22Rv1 (cell line): ENCODE measurements around the gene FABP3.

Experiments used
- H3K27ac ChIP-seq: fragments of 450-650 bp; 2 replicates; pipeline ENCODE4 v1.5.1; 2017
- ZFX ChIP-seq: fragments of 450-650 bp; IDR thresholded peaks from 2 replicates; pipeline ENCODE4 v1.6.1; 2017; ENCODE audit warnings: antibody characterized with exemption, borderline replicate concordance
- TF ChIP-seq, protein P1 (sequence below): fragments of 450-650 bp; IDR thresholded peaks from 2 replicates; pipeline ENCODE4 v1.5.1; 2017; ENCODE audit warnings: mild to moderate bottlenecking

The FABP3 gene

DNA sequence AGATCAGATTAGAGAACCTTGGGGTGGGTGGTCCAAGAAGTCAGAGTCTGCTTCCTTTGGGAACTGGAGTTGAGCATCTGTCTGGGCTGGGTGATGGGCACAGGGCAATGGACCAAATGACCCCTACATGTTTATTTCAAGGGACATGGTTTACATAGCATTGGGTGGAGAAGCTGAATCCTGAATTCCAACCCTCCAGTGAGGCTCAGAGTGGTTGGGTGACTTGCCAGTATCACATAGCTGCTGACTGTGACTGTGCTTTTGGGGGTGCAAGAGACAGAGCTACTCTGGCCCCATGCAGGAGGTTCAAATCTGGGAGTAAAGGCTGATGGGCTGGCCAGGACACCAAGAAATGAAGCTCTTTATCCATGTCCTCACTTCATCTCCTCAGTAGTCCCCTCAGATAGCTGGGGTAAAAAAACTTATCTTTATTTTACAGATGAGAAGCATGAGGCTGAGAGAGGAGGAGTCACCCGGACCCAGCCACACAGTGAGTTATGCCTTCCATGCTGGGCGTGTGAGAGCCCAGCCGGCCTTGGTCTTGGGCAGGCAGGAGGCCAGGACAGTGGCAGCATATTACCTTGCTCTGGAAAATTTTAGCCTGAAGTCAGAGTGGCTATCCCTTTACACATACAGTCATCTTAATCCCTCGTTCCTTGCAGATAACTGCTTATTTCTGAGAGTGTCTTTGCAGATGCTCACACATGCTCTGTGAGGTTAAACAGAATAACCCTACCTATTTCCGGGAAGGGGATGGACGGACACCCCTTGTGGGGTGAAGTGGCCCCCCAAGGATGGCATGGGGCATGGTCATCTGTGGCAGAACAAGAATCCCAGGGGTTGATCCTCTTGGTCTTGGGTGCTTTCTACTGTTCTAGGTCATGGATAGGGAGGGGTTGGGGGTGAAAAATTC, 37.3 kb upstream of the FABP3 start:
- no peak overlapping the region for H3K27ac ChIP-seq
- TF ChIP-seq ZFX: no peak
- TF ChIP-seq, protein P1, sequence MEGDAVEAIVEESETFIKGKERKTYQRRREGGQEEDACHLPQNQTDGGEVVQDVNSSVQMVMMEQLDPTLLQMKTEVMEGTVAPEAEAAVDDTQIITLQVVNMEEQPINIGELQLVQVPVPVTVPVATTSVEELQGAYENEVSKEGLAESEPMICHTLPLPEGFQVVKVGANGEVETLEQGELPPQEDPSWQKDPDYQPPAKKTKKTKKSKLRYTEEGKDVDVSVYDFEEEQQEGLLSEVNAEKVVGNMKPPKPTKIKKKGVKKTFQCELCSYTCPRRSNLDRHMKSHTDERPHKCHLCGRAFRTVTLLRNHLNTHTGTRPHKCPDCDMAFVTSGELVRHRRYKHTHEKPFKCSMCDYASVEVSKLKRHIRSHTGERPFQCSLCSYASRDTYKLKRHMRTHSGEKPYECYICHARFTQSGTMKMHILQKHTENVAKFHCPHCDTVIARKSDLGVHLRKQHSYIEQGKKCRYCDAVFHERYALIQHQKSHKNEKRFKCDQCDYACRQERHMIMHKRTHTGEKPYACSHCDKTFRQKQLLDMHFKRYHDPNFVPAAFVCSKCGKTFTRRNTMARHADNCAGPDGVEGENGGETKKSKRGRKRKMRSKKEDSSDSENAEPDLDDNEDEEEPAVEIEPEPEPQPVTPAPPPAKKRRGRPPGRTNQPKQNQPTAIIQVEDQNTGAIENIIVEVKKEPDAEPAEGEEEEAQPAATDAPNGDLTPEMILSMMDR: no peak

DNA sequence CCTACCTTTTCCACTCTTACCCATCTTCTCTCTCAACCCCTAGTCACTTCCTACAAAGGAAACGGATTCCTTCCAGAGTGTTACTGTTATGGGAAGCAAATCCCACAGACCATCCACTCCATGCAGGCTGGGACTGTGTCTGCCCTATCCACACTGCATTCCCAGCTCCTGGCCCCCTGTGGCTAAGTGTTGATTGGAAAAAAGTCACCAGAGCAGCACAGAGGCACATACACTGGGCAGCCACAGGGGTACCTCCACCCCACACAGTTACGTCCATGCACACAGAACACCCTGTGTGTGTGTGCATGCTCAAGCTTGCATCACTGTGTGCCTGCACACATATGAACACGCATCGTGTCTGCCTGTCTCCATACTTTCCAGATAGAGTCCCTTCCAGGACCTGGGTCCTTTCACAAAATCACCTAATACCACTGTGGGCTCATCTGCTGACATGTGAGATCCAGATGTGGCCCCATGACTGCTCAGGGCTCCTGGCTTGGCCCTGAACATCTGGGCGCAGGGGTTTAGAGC, 36.0 kb upstream of the FABP3 start:
- no peak overlapping the region for H3K27ac ChIP-seq
- no peak for TF ChIP-seq ZFX
- TF ChIP-seq, protein P1: no peak

DNA sequence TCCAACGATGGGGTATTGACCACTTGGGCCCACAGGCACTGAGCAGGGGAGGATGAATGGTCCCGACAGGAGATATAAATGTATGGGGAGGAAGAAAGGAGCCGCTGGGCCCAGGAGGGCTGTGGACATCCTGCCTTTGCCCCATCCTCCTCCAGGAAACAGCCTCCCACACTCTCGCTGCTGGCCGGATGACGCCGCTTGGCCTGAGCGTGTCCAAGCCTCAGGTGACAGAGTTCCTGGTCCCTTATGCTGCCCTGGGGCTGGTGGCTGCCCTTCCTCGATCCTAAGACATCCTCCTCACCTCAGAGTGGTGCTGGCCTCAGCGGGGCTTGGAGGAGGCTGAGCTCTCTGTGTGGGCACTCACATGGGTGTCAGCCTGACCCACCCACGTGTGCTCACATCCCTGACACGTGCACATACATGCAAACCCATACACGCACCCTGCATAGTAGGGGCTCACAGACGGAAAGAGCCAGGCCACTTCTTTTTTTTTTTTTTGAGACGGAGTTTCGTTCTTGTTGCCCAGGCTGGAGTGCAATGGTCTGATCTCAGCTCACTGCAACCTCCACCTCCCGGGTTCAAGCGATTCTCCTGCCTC, 34.3 kb upstream of the FABP3 start:
- TF ChIP-seq, protein P1: no peak
- no peak for TF ChIP-seq ZFX

DNA sequence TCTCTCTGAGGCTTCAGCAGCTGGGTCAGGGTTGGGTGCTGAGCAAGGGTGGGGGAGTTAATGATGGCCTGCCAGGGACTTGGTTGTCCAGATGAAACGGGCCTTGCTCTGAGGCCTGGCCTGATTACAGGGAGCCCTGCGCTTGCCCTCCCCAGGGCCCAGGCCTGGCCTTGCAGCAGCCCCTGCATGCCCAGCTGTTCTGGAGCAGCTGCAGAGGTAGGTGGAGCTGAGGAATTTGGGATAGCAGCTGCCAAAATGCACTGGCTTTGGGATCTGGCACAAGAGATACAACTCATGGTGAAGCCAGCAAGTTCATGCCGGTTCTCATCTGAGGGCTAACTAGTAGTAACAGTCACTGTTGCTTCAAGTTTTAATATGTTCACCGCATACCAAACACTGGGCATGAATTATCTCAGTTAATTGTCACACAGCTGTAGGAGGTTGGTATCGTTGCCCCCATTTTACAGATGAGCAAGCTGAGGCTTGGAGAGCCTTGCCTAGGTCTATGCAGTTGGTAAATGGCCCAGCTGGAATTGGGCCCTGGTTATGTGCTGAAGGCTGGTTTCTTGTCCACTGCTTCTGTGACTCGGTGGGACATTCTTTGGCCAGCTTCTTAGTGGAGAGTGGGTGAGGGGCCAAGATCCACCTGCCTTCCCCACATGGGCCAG, 32.8 kb upstream of the FABP3 start:
- TF ChIP-seq, protein P1: no peak
- no peak for TF ChIP-seq ZFX

More for the DNA sequence above, 34.3 kb upstream of the FABP3 start:
- H3K27ac ChIP-seq: no peak overlapping the region

DNA sequence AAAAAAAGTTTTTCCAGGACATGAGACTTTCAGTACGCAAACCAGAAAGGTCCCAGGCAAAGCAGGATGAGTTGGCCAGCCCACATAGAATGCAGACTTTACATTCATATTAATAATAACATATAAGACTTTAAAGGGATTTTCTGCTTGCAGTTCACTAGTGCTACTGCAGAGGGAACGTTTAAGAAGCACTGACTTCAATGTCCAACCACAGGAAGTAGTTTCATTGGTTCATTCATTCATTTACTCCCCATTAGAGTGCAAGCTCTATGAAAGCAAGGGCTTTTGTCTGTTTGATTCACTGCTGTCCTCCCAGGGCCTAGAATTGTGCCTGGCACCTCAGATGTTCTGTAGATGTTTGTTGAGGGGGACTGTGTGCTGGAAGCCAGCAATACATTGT, 28.4 kb upstream of the FABP3 start:
- H3K27ac ChIP-seq: no peak overlapping the region
- TF ChIP-seq, protein P1: no peak
- no peak for TF ChIP-seq ZFX

More for the DNA sequence above, 32.8 kb upstream of the FABP3 start:
- H3K27ac ChIP-seq: no peak overlapping the region

DNA sequence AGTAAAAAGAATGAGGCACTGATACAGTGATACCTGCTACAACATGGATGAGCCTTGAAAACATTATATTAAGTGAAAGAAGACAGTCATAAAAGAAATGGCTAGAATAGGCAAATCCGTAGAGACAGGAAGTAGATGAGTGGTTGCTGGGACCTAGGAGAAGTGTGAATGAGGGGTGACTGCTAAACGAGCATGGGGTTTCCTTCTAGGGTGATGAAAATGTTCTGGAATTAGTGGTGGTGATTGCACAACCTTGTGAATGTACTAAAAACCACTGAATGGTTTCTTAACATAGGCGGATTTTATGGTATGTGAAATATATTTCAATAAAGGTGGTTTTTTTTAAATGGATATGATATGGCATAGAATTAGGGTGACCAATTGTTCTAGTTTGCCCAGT, 27.5 kb upstream of the FABP3 start:
- TF ChIP-seq ZFX: no peak
- TF ChIP-seq, protein P1: no peak
- no peak overlapping the region for H3K27ac ChIP-seq
